ENCODE measurements around the gene HEMK1. TPM values are rescaled to one million over a fixed set of nuclear protein-coding genes. Genes with fewer than 3 reads are reported as not detected.

Gene HEMK1
- total and polyA plus RNA-seq, 2 of the 8 experiments (the other 6 are each of a cell fraction or from before 2014, with no cell fraction given) = 9.7 to 10.6 TPM

GRCh38 chr3:50537421-50538129, 31.7 kb upstream of the HEMK1 start:
- Histone ChIP-seq H2AK5ac (ENCODE audit: low read depth, low read length) (no peak overlapping the region), H3K56ac (replicated peaks; ENCODE audit: insufficient read length, low read depth, low read length) (no peak overlapping the region), H3K23me2 (ENCODE audit: low read depth, low read length) (no peaks in the 10 kb centered on the region; the same call in 1 of the 2 replicates), H3K27me3 (replicated peaks in 1 of 4; ENCODE audit: control insufficient read depth in 3 of 4, extremely low read depth in 1 of 4, insufficient read depth in 3 of 4, low read length in 3 of 4) (peaks cover 0 to 2% (median 0%) of the 10 kb centered on the region in 4 experiments; a peak in 2 of 7 replicates), H3K79me1 (ENCODE audit: low read depth, low read length) (no peaks in the 10 kb centered on the region), H3K9ac (replicated peaks in 1 of 4; ENCODE audit: extremely low read depth in 1 of 4, low read depth in 3 of 4, low read length in 3 of 4) (no peak overlapping the region), H3K79me2 (ENCODE audit: control insufficient read depth in 1 of 2, insufficient read depth in 2 of 2, low read length in 2 of 2) (no peaks in the 10 kb centered on the region), H2BK12ac (ENCODE audit: low read depth, low read length) (peak overlapping the region; percentile 84; the same call in 1 of the 2 replicates), H4K5ac (ENCODE audit: insufficient read length, low read depth, low read length) (no peak overlapping the region), H2AFZ (ENCODE audit: low read length) (no peak overlapping the region), H3K27ac (ENCODE audit: low read depth, low read length) (no peak overlapping the region), H3K4me3 (ENCODE audit: extremely low read depth in 1 of 4, insufficient read depth in 2 of 4, low read depth in 3 of 4, low read length in 4 of 4) (no peak overlapping the region), H2BK15ac (ENCODE audit: low read length) (peak overlapping the region; percentile 40), H2BK20ac (ENCODE audit: low read length) (0 out of 2 replicates have a peak overlapping the region, but pooled peaks have one; percentile 48), H2BK120ac (replicated peaks; ENCODE audit: low read depth, low read length) (no peak overlapping the region), H3K23ac (ENCODE audit: insufficient read length) (no peak overlapping the region), H3K18ac (ENCODE audit: extremely low read depth, low read length) (peak overlapping the region; percentile 90), H4K91ac (replicated peaks; ENCODE audit: insufficient read length, low read length) (no peak overlapping the region), H3K4me2 (ENCODE audit: insufficient read depth in 1 of 2, low read depth in 2 of 2, low read length in 2 of 2) (no peak overlapping the region), H4K8ac (ENCODE audit: extremely low read depth, insufficient read depth, low read length) (no peak overlapping the region; the same call in 1 of the 2 replicates), H3K4me1 (replicated peaks in 1 of 4; ENCODE audit: control insufficient read depth in 3 of 4, insufficient read depth in 4 of 4, low read length in 3 of 4) (peaks cover 6 to 18% (median 12%) of the 10 kb centered on the region in 4 experiments), H3K36me3 (ENCODE audit: control insufficient read depth in 2 of 4, insufficient read depth in 4 of 4, low read length in 3 of 4) (no peaks in the 10 kb centered on the region), H3K4ac (replicated peaks; ENCODE audit: insufficient read length, low read depth, low read length) (no peak overlapping the region), H2BK5ac (ENCODE audit: low read depth, low read length) (peak overlapping the region; percentile 44; the same call in 1 of the 2 replicates), H4K20me1 (replicated peaks in 1 of 2; ENCODE audit: control insufficient read depth in 1 of 2, insufficient read depth in 2 of 2, low read length in 2 of 2) (no peaks in the 10 kb centered on the region), H3K14ac (ENCODE audit: insufficient read length) (no peak overlapping the region), H3K9me3 (ENCODE audit: insufficient read depth in 2 of 2, low read depth in 1 of 2, low read length in 1 of 2) (no peaks in the 10 kb centered on the region)
- no peak for FAIRE-seq
- ChIA-PET CTCF (ENCODE audit: partially characterized antibody) (interaction anchor here (0.8 to 24.6 kb wide), 12 partner anchors 14 to 188 kb away, joined by 3 to 473 read pairs (median 15); partner anchors contain the start of gene CACNA2D2), POLR2A (ENCODE audit: partially characterized antibody) (interaction anchor here (1.1 to 1.5 kb wide), 2 partner anchors 14 to 167 kb away, joined by 3 to 6 read pairs; no protein-coding TSS in a partner anchor)
- 89% methylated on average over 4 of the region's 4 CpGs; no CpG with 5 or more reads in 1 of the 2 experiments for WGBS, 2 experiments (ENCODE audit: extremely low coverage in 1 of 2, insufficient coverage in 1 of 2, insufficient read length in 1 of 2, insufficient replicate concordance in 2 of 2, low coverage in 1 of 2, low lambda C conversion rate in 2 of 2, missing lambda C conversion rate in 1 of 2)
- no peak for DNase-seq (ENCODE audit: low read depth in 1 of 2, low spot score in 2 of 2)
- TF ChIP-seq, protein P1, sequence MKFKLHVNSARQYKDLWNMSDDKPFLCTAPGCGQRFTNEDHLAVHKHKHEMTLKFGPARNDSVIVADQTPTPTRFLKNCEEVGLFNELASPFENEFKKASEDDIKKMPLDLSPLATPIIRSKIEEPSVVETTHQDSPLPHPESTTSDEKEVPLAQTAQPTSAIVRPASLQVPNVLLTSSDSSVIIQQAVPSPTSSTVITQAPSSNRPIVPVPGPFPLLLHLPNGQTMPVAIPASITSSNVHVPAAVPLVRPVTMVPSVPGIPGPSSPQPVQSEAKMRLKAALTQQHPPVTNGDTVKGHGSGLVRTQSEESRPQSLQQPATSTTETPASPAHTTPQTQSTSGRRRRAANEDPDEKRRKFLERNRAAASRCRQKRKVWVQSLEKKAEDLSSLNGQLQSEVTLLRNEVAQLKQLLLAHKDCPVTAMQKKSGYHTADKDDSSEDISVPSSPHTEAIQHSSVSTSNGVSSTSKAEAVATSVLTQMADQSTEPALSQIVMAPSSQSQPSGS (IDR thresholded peaks at IDR 0.05; ENCODE audit: low read length) = no peak
- no peak for TF ChIP-seq SP1 (IDR thresholded peaks at IDR 0.05; ENCODE audit: low read depth, low read length)
- no peak for TF ChIP-seq SIN3A (conservative IDR thresholded peaks at IDR 0.05 in 1 of 2, IDR thresholded peaks at IDR 0.05 in 1 of 2; ENCODE audit: low read depth in 1 of 2, low read length in 2 of 2)
- TF ChIP-seq MAFK (IDR thresholded peaks at IDR 0.05; ENCODE audit: low read depth, low read length) = no peak
- TF ChIP-seq USF2 (IDR thresholded peaks at IDR 0.05; ENCODE audit: low read length) = no peak
- TF ChIP-seq NANOG (IDR thresholded peaks at IDR 0.05; ENCODE audit: insufficient read depth, low read depth, low read length, poor library complexity, severe bottlenecking) = no peak
- TF ChIP-seq SIRT6 (IDR thresholded peaks at IDR 0.05; ENCODE audit: low read length) = no peak
- TF ChIP-seq TBP (IDR thresholded peaks at IDR 0.05; ENCODE audit: low read depth, low read length) = no peak
- no peak for TF ChIP-seq BRCA1 (IDR thresholded peaks at IDR 0.05; ENCODE audit: low read depth, low read length)
